ACHN (cell line): ENCODE data around the gene TFCP2L1.
"Not testable (repeated sequence)": the region's sequence is repeated elsewhere in the genome, so short reads cannot be mapped to it uniquely, and the experiment has no call there.

ENCODE experiments used
- DNase-seq: peaks from one replicate; pipeline ENCODE4 v3.0.0-alpha.2; 2015
- in situ Hi-C: cut with HindIII; loops from 2 replicates; pipeline ENCODE4 v1.10.0; 2017; ENCODE audit warnings: low sequenced_read_pairs, low pct_ligation_motif_present, low pct_unique_long_range_greater_than_20kb

TFCP2L1 gene

GRCh38 chr2:121281107-121281506, 3.9 kb downstream of the TFCP2L1 start:
- in situ Hi-C loops: no loop called here
- DNase-seq: no peak

- DNase-seq: no peak
- in situ Hi-C loops: no loop called here
These were observed 5.4 kb downstream of the TFCP2L1 start for GRCh38 chr2:121279476-121280220.

GRCh38 chr2:121276341-121276740, 8.7 kb downstream of the TFCP2L1 start:
- in situ Hi-C loops: no loop called here
- DNase-seq: no peak

- in situ Hi-C loops: no loop called here
- DNase-seq: no peak
These were observed 11.9 kb downstream of the TFCP2L1 start for GRCh38 chr2:121273116-121273515.

- in situ Hi-C loops: no loop called here
- no peak for DNase-seq
These were observed 12.4 kb downstream of the TFCP2L1 start for GRCh38 chr2:121272596-121272995.

GRCh38 chr2:121269436-121269835, 15.6 kb downstream of the TFCP2L1 start:
- DNase-seq, in situ Hi-C loops: not testable (repeated sequence)

- no peak for DNase-seq
- in situ Hi-C loops: no loop called here
These were observed 18.4 kb downstream of the TFCP2L1 start for GRCh38 chr2:121266543-121267106.

- no peak for DNase-seq
- in situ Hi-C loops: no loop called here
These were observed 20.8 kb downstream of the TFCP2L1 start for GRCh38 chr2:121263996-121264715.

- in situ Hi-C loops: no loop called here
- no peak for DNase-seq
These were observed 24.4 kb downstream of the TFCP2L1 start for GRCh38 chr2:121260370-121261154.

GRCh38 chr2:121258051-121258450, 27.0 kb downstream of the TFCP2L1 start:
- in situ Hi-C loops: no loop called here
- DNase-seq: no peak

GRCh38 chr2:121257480-121257840, 27.5 kb downstream of the TFCP2L1 start:
- in situ Hi-C loops: no loop called here
- DNase-seq: no peak

GRCh38 chr2:121256720-121257479, 28.1 kb downstream of the TFCP2L1 start:
- in situ Hi-C loops: no loop called here

GRCh38 chr2:121255358-121255757, 29.6 kb downstream of the TFCP2L1 start:
- in situ Hi-C loops: no loop called here
- DNase-seq: no peak

More at GRCh38 chr2:121256720-121257479, 28.1 kb downstream of the TFCP2L1 start:
- no peak for DNase-seq

GRCh38 chr2:121254748-121255147, 30.3 kb downstream of the TFCP2L1 start:
- DNase-seq: no peak

GRCh38 chr2:121253674-121254240, 31.2 kb downstream of the TFCP2L1 start:
- no peak for DNase-seq
- in situ Hi-C loops: no loop called here

More at GRCh38 chr2:121254748-121255147, 30.3 kb downstream of the TFCP2L1 start:
- in situ Hi-C loops: no loop called here

- DNase-seq: no peak
- in situ Hi-C loops: no loop called here
These were observed 31.9 kb downstream of the TFCP2L1 start for GRCh38 chr2:121253021-121253673.

- in situ Hi-C loops: no loop called here
- DNase-seq: no peak
These were observed 33.5 kb downstream of the TFCP2L1 start for GRCh38 chr2:121251497-121251896.
